ENCODE data around the gene CD82.

GRCh38 chr11:44524751-44525201, 40.7 kb upstream of the CD82 start:
- no peak for TF ChIP-seq EZH2phosphoT487 (IDR thresholded peaks at IDR 0.05; ENCODE audit: borderline replicate concordance, low read depth, low read length)
- no peak for TF ChIP-seq CTCF (conservative IDR thresholded peaks at IDR 0.05; ENCODE audit: low read length)
